NCI-H128 (cell line): ENCODE measurements around the gene ABI3BP.

Experiments used
- DNase-seq: peaks from one replicate; lab custom pipeline; 2025; ENCODE audit not compliant: unreplicated experiment; lab: John Stamatoyannopoulos, UW

ABI3BP gene

DNA sequence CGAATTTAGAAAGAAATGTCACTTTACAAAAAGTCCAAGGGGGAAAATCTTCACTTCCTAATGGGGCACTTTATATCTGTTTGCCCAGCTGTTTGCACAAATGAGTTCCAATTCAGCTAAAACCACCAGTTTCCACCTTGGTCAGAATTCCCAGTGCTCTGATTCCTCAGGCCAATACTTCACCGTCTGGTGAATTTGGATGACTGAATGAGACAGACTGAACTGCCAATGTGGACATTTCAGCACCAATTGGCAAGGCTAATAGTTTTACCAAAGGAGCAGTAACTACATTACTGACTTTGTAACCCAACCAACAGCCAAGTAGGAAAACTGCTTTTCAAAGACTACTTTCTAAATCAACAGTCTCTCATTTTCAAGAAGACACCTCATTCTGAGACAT is 51.8 kb downstream of the ABI3BP start:
- DNase-seq: no peak

DNA sequence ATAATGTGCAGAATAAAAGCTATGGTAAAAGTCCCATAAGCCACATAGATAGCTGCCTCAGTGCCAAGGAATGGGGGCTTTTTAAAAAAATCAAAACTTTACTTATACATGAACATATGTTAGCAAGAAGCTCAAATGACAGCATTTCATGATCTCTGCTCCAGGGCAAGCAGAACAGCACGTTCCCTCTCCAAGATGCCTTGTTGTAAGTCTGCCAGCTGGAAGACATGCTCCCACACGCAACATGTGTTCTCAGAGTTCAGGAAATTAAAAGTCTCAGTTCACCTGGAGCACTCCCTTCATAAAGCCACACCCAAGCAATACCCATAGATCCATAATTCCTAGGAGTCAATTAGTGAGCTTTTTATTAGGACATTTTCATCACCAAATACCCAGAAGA is 52.2 kb downstream of the ABI3BP start:
- no peak for DNase-seq

DNA sequence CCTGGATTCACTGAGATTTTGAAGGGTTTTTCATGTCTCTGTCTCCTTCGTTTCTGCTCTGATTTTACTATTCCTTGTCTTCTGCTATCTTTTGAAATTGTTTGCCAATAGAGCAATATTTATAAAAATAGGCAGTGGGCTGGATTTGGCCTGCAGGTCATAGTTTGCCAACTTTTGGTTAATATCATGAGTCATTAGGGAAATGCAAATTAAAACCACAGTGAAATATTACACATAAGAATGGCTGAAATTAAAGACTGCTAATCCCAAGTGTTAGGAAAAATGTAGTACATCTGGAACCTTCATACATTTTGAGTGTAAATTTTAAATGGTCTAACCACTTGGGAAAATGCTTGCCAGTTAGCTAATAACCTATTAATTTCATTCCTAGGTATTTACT is 56.3 kb downstream of the ABI3BP start:
- DNase-seq: no peak

DNA sequence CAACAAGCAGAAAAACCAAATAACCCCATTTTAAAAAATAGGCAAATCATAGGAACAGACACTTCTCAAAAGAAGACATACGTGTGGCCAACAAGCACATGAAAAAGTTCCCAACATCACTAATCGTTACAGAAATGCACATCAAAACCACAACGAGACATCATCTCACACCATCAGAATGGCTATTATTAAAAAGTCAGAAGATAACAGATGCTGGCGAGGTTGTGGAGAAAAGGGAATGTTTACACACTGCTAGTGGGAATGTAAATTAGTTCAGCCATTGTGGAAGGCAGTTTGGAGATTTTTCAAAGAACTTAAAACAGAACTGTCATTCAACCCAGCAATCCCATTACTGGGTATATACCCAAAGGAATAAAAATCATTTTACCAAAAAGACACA is 60.7 kb downstream of the ABI3BP start:
- no peak for DNase-seq

DNA sequence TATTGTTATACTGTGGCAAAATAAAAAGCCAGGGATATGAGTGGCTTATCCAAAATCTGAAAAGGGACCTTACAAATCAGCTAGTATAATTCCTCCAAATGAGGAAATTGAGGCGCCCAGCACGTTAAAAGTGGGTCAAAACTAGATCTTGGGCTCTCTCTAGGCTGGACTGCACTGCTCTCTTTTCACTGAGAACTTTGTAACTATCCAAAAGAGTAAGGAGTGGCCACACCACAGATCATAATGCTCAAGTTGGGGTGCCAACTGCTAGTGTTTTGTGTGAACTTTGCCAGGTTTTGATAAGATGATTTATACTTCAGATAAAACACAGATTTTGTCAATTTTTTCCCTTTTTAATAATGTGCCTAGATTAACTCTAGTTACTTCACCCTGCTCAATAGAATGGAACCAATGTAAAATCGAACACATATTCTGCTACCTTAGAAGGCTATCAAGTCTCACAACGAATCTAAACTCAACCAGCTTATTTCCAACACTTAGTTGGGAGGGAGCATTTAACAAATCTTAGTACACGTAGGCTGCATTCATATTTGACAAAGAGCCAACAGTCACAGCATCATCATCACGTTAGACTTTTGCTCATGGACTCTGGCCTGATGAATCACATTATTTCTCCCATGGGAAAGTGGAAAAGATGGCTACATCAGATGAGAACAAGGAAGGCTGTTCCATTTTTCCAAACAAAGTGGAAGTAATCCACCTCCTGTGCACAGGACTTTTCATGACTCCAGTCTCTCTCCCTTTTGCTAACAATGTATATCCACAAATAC is 64.4 kb downstream of the ABI3BP start:
- no peak for DNase-seq

DNA sequence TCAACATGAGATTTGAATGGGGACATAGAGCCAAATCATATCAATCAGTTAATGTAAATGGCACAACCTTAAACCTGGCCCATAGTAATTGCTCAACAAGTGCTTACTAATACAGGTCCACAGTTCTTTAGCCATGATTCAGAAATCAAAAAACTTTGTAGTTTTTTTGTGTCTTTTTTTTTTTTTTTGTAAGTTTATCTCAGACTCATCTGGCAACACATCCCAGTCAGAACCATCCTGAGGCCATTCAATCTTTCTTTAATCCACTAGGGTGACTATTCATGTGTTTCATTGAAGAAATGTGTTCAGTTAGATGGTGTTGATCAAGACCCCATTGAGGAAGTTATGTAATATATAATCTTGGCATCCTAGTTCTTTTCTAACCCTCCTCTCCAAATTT is 65.4 kb downstream of the ABI3BP start:
- no peak for DNase-seq

DNA sequence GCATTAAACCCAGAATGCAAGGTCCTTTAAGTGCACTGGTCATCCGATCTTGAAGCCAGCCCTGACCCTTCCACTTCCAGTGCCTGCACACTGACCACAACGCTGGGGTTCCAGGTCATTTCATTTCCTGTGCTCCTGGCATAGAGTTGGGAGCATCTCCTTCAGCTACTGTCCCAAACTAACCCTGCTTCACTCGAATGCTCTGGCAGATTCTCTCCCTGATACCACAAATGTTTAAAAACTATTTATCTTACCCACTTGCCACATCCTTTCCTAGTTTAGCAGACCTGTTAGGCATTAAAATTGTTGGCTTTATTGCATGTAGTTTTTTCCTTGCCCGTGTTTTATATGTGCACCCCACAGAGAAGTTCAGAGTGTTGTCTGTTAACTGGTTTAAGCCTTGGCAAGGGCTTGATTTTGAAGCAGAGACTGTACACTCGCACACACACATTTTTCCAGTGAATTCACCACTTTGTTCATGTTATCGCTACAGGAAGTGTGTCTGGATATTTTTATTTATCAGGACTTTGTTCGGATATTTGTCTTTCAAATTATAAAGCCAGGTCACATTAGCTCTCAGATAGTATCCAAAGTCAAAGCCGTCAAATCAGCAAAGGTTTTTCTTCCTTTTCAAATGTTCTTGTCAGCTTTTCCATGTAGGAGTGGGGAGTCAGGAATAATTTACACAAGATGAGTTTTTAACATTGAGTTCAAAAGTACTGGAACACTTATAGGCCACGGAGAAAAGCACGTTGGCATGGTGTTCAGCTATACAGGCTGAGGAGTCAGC is 77.3 kb downstream of the ABI3BP start:
- no peak for DNase-seq

DNA sequence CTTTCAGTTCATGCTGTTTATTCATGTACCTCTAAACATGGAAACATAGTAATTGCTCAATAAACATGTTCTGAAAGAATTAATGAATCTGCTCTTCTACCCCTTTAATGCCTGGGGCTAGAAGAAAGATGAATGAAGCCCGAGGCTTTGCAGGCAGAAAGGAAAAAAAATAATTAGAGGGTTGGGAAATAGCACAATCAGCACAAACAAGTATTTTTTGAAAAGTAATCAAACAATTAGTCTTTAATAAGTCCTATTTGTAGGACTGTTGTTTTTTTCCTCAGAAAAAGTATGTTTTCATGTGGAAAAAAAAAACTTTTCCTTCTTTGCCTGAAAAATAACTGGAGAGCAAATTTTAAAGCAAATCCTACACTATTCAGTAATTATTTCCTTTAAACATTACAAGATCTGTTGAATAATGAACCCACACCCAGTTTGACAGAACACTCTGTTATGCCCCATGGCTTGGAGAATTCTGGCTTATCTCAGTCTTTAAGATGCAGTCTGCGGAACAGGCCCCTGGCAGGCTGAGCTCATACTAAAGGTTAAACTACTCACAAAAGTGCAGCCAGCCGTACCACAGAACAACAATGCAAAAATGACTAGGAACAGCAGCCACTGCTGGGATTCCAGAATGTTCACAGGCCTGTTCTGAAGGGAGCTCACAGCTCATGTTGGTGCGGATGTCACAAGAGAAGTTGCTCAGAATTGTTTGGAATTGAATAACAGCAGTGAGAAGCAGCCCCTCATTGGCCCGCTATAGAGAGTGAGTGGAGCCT is 79.2 kb downstream of the ABI3BP start:
- DNase-seq: no peak

DNA sequence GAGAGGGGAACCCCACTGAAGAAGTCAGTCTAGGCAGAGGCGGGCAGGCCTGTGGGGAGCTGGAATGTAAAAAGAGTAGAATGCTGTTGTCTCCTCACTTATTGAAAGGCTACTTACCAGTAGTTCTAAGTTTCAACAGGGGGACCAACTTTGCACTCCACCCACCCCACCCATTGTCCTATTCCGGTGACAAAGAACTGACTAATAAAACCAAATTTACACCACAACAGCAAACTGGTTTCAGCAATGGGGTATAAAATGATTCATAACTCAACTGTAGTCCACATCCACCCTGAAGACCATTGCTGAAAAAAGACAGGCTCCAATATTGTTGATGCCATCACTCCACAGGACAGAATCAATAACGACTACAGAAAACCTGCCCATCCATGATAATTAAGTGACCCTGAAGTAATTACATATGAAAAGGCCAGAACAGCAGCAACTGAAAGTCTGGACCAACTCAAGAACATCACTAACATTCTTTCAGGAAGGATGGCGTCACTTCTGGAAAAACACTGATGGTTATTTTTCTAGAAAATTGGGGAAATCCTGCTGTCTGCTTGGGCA is 80.2 kb downstream of the ABI3BP start:
- no peak for DNase-seq

DNA sequence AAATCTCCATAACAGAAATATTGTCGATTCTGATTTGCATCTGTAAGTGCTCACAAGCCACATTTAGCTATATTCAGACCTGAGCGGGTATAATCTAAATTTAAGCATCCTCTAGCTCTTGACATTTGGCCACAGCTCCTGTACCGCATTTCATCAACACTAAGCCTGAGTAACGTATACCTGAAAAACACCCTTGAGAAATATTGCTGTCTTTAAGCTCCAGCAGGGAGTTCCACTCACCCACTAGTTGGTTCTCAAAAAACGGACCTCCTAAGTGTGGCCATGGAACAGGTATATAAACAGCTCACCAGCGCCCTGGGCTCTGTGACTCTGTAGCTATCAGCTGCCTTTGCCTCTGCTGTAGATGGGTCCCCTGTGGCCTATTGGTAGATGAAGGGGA is 80.7 kb downstream of the ABI3BP start:
- no peak for DNase-seq

DNA sequence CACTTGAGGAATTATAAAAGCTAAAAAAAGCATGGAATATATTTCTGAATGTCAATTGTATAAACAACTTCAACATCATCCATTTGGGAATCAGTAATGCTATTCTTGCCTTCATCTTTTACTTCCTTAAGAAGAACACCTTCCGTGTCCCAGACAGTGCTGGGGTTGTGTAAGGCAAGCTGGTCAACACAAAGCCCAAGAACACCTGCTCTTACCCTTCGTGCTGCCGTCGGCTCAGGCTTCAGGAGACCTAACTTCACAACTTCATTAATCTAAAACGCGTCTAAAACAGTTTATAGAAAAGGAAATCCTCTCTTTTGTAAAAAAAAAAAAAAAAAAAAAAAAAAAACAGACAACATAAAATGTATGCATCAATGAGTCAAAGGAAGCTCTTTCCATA is 81.3 kb downstream of the ABI3BP start:
- DNase-seq: no peak

DNA sequence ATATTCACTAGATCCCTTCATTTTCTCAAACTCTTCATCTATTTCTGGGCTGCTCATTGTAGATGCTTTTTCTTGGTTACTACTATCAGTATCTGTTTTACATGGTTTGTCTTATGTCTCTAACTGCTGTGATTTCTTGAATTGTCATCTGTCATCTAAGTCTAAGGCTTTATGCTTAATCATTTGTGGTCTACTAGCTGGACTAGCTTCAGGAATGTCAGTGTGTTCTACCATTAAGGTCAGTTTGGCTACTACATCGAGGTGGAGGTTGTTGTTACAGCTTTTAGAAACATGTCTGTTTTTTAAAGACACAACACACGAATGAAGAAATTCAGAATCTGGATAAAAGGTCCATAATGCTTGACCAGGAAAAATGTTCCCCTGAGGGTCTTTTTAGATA is 82.2 kb downstream of the ABI3BP start:
- no peak for DNase-seq

DNA sequence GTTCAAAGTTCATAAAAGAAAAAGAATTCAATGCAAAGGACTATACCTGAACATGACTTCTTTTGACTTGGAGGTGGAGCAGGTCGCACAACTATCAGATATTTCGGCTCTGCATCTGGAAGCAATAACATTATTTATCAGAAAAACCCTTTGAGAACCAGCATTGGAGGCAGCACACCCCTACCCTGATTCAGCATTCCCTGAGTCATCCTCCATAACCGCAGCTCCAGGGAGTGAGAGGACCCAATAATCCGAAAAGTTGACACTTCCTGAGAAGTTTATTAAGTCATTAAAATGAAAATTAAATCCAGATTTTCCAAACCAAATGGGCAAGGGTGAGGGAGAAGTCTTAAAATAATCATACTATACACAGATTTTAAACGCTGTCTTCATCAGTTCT is 90.6 kb downstream of the ABI3BP start:
- DNase-seq: no peak

DNA sequence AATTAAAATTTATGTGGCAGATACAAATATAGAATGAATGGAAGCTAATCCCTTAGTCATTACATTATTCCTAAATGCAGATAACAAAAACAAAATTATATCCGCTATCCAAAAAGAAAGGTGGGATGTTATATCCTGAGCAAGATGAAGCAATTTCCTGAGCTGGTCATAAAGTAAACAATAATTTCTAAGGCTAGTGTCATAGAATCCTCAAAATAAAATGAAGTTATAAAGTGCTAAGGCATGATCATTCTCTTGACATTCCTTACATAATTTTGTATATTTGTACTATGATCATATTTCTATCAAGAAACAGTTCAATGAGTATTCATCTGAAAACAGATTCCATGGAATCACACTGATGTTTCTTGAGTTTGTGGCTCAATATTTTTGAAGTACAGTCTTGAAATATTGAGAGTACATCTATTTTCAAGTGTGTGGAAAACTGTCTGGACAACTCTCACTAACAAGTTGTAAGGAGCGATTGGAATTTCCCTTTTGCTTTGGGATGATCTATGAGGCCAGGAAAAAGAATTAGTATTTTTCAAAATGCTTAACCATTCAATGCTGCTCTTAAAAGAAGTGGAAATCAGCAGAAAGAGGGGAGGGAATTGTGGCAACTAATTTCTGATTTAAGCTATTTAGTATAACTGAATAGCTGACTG is 92.4 kb downstream of the ABI3BP start:
- DNase-seq: no peak

DNA sequence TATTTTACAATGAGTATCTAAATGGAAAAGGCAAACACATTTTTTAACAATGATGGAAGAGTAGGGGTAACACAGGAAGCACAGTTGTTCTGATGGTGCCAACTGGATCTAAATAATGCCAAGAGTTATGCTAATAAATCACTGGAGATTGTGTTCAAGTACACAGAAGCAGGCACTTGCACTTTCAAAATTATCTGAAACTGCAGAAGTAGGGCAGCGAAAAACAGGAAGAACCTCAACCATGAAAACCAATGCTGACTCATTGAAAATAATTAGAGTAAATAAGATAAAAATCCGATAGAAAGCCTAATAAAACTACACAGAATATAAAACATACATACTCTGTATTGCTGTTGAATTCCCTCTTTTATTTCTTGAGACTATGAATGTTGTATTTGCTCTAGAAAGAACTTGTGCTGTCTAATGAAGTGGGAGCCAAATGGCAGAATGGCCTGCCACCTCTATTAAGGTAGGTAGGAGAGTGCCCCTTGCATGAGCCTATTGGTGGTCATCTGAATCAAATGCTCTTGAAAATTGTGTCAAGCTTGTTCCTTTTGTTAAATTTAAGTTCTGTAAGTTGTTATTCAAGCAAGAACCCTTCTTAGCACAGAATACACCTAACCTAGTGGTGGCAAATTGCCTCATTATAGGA is 93.7 kb downstream of the ABI3BP start:
- DNase-seq: no peak

DNA sequence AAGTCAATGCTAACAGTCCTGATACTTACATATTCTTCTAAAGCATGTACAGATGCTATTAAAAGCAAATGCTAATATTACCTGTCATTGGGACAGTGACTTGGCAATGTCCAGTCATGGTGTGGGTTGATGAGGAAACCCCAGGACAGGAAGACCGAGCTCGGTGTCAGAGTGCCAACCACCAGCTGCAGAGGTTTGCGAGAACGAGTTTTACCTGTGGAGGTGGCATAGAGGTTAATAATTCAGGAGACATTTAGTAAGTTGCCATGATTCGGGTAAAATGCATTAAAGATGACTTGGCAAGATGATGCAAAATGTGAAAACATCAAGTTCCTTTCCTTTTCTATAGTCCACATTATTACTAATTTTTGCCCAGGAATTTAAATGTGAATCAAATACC is 94.5 kb downstream of the ABI3BP start:
- no peak for DNase-seq

DNA sequence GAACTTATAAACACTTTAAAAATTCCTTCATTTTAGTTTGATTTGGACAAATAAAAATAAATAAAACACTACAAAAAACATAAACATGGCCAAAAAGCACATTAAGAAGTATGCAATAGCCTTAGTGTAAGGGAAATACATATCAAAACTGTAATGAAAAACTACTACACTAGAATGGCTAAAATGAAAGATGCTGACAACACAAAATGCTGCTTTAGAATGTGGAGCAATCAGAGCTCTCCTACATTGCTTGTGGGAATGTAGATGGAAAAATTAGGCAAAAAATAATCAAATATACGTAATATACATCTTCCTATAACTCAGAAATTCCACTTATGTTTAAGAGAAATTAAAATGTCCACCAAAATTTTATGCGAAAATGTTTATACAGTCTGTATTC is 96.2 kb downstream of the ABI3BP start:
- no peak for DNase-seq

DNA sequence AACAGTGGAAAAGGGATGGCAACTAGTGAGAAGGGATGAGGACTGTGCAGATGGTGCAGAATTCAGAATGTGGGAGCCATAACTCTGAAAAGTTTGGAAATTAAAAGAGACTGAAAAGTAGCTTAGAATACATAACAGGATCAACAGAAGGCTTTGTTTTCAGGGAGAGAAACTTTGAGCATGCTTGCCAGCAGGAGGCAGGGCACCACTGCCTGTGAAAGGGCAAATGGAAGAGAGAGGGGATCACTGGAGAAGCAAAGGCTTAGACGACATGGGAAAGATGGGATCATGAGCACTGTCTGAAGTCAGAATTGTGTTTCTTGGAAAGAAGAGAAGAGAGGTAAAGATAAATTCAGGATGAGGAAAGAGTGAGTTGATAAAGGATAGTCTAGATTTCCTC is 99.6 kb downstream of the ABI3BP start:
- no peak for DNase-seq

DNA sequence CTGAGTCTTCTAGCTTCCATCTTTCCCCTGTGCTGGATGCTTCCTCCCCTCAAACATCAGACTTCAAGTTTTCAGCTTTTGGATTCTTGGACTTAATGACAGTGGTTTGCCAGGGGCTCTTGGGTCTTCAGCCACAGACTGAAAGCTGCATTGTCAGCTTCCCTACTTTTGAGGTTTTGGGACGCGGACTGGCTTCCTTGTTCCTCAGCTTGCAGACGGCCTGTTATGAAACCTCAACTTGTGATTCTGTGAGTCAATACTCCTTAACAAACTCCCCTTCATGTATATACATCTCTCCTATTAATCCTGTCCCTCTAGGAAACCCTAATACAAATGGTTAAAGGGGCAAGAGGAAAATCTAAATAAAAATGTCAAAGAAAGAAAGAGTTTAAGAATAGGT is 100.1 kb downstream of the ABI3BP start:
- no peak for DNase-seq

DNA sequence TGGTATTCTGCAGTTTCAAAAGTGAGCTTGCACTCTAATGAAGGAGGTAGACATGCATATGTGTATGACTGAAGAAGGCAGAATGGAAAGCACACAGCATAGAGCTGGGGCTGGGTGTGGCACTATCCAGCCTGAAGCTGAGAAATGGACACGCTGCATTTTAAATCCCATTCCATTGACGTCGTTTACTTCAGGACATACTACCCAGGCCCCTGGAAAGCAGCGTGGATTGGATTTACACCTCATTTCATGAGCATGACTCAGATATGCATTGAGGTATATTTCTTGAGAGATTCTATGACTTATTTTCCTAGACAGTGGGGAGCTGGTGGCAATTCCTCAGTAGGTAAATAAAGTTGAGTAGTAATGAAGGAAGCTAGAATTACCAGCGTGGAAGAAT is 101.4 kb downstream of the ABI3BP start:
- no peak for DNase-seq
